Naive B cell (primary cell): ENCODE data around the gene RAD18. TPM values are rescaled to one million over a fixed set of nuclear protein-coding genes. Genes with fewer than 3 reads are reported as not detected.

ENCODE experiments used
- ATAC-seq, 2 donors: fragments of 150-1000 bp; cut with Tn5 transposase; 2 replicates each; pipeline ENCODE4 v1.10.0; 2021; ENCODE audit warnings: low read depth in 2 of 2, mild to moderate bottlenecking in 2 of 2, moderate library complexity in 2 of 2
- DNase-seq: peaks from one replicate; pipeline ENCODE4 v3.0.0; 2022
- H3K27ac Mint-ChIP-seq, 6 donors: one replicate each; pipeline ENCODE4 v1.8.0; 2020 to 2022; ENCODE audit warnings: mild to moderate bottlenecking in 6 of 6, mixed read lengths in 6 of 6, moderate library complexity in 5 of 6, inconsistent platforms in 2 of 6
- H3K27me3 Mint-ChIP-seq, 3 donors: one replicate each; pipeline ENCODE4 v1.8.0; 2021 to 2022; ENCODE audit warnings: mixed read lengths in 3 of 3, mild to moderate bottlenecking in 1 of 3
- H3K36me3 Mint-ChIP-seq, 2 donors: one replicate each; pipeline ENCODE4 v1.8.0; 2020 to 2022; ENCODE audit warnings: mixed read lengths in 2 of 2, inconsistent platforms in 1 of 2, mild to moderate bottlenecking in 1 of 2
- H3K4me1 Mint-ChIP-seq, 3 donors: one replicate each; pipeline ENCODE4 v1.8.0; 2020 to 2022; ENCODE audit warnings: mixed read lengths in 3 of 3, inconsistent platforms in 1 of 3, mild to moderate bottlenecking in 1 of 3, moderate library complexity in 1 of 3
- H3K4me3 Mint-ChIP-seq, 8 donors: one replicate each; pipeline ENCODE4 v1.8.0; 2020 to 2022; ENCODE audit warnings: mild to moderate bottlenecking in 8 of 8, mixed read lengths in 8 of 8, moderate library complexity in 8 of 8, inconsistent platforms in 2 of 8
- H3K9me3 Mint-ChIP-seq, 7 donors: one replicate each; pipeline ENCODE4 v1.8.0; 2020 to 2022; ENCODE audit warnings: mixed read lengths in 7 of 7, mild to moderate bottlenecking in 5 of 7, inconsistent platforms in 2 of 7, moderate library complexity in 1 of 7
- polyA plus RNA-seq, 6 donors: library from polyadenylated mRNA; unstranded; fragments of 300-500 nt; fragmentation: Illumina TruSeq; gene quantifications; one replicate each; pipeline ENCODE4 v1.2.3, GENCODE V29; 2021; ENCODE audit warnings: low read depth in 6 of 6

RAD18 gene
- polyA plus RNA-seq, 6 donors from 2014 or later, result 13.5 to 20.9 (median 19.0) TPM

DNA sequence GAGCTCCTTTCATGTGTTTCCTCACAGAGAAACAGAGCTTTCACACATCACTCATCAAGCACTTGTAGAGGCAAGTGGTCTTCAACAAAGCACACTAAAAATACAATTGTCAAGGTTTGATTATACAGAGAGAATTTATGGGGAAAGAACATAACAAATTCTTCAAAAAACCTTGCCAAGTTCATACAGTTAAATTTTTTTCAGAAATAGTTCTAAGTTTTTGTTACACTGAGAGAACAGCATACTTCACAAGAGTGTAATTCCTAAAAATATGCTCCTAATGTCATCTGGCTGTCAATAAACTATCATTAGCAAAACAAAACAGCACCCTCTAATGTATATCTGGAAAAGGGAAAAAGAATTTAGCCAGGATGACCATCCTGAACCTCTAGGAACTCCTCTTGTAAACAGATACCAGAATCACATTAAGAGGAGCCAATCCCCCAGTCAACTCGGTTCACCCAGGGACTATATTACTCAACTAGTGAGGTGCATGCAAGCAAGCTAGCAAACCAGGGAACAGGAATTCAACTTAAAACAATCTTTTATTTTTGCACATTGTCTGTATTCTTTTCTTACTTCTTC, 63.3 kb downstream of the RAD18 start:
- DNase-seq (no peak), ATAC-seq (no peak)
- no peak overlapping the region for H3K4me3 Mint-ChIP-seq
- no peaks in the 10 kb centered on the region for H3K27me3 Mint-ChIP-seq
- no peaks in the 10 kb centered on the region for H3K9me3 Mint-ChIP-seq
- H3K4me1 Mint-ChIP-seq, result no peaks in the 10 kb centered on the region
- no peak overlapping the region for H3K27ac Mint-ChIP-seq
- H3K36me3 Mint-ChIP-seq, result peaks cover 19 to 23% of the 10 kb centered on the region in 2 donors

DNA sequence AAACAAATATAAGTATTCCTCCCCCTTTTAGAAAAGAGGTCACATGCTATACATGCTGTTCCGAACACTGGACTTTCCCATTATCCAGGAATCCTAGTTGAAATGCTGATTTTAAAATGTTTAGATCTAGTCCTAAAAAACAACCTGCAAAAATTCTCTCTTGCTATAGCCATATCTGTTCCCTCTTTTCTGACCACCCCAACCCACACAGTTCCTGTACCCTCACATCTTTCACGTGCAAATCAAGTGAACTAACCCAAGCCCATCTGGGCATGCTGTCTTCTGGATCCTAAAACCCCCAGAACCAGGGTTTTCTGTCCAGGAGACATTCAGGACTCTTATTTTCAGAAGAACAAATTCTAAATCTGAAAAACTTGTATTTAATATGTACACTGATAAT, 67.4 kb downstream of the RAD18 start:
- ATAC-seq, result no peak
- Mint-ChIP-seq H3K4me1 (no peaks in the 10 kb centered on the region), H3K36me3 (peaks cover 19 to 23% of the 10 kb centered on the region in 2 donors), H3K9me3 (no peaks in the 10 kb centered on the region), H3K4me3 (no peak overlapping the region), H3K27ac (peak overlapping the region in 1 of 6 donors; percentile 51), H3K27me3 (no peaks in the 10 kb centered on the region)
- no peak for DNase-seq

- no peaks in the 10 kb centered on the region for H3K27me3 Mint-ChIP-seq
- no peak overlapping the region for H3K4me3 Mint-ChIP-seq
- no peaks in the 10 kb centered on the region for H3K9me3 Mint-ChIP-seq
- no peak for ATAC-seq
- DNase-seq, result no peak
- H3K27ac Mint-ChIP-seq, result peak overlapping the region in 1 of 6 donors; percentile 21
- H3K4me1 Mint-ChIP-seq, result no peaks in the 10 kb centered on the region
- peaks cover 32 to 33% of the 10 kb centered on the region in 2 donors for H3K36me3 Mint-ChIP-seq
These were observed 70.3 kb downstream of the RAD18 start for GRCh38 chr3:8893001-8893400.

- no peaks in the 10 kb centered on the region for H3K27me3 Mint-ChIP-seq
- H3K4me3 Mint-ChIP-seq, result no peak overlapping the region
- H3K4me1 Mint-ChIP-seq, result no peaks in the 10 kb centered on the region
- no peak for ATAC-seq
- H3K9me3 Mint-ChIP-seq, result no peaks in the 10 kb centered on the region
- DNase-seq, result no peak
- H3K36me3 Mint-ChIP-seq, result peaks cover 34% of the 10 kb centered on the region in 2 donors
- peak overlapping the region in 1 of 6 donors; percentile 46 for H3K27ac Mint-ChIP-seq
These were observed 71.5 kb downstream of the RAD18 start for GRCh38 chr3:8891774-8892173.

GRCh38 chr3:8891303-8891702, 72.0 kb downstream of the RAD18 start:
- Mint-ChIP-seq H3K27me3 (no peaks in the 10 kb centered on the region), H3K4me1 (no peaks in the 10 kb centered on the region), H3K27ac (peak overlapping the region in 1 of 6 donors; percentile 46), H3K4me3 (no peak overlapping the region), H3K9me3 (no peaks in the 10 kb centered on the region), H3K36me3 (peaks cover 30 to 39% of the 10 kb centered on the region in 2 donors)
- DNase-seq, result no peak
- no peak for ATAC-seq

DNA sequence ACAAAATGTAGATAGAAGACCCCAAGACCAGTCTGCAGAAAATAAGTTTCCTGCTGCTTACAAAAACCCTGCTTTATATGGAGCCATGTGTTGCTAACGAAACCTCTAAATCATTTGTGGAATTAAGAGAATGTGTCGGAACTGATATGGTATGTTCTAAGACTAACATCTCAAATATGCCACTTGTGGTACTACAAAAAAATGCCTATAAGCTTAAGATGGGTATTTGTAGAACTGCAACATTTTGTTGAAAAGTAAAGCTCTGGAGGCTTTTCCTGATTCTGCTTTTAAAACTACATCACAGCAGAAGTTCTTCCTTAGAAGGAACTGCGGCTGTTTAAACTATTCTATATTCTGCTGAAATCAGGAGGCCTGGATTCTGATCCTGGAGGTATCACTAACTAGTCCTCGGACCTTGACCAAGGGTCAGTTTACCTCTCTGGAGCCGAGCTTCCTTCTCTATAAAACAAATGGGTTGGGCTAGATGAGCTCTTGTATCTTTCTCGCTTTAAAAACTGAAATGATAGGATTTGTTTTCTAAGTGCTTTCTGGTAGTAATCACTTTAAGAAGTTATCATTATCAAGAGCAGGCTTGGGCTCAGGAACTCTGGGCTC, 74.9 kb downstream of the RAD18 start:
- DNase-seq, result no peak
- no peak for ATAC-seq
- no peaks in the 10 kb centered on the region for H3K9me3 Mint-ChIP-seq
- H3K27me3 Mint-ChIP-seq, result no peaks in the 10 kb centered on the region
- no peak overlapping the region for H3K4me3 Mint-ChIP-seq
- peaks cover 27 to 55% of the 10 kb centered on the region in 2 donors for H3K36me3 Mint-ChIP-seq
- no peaks in the 10 kb centered on the region for H3K4me1 Mint-ChIP-seq
- H3K27ac Mint-ChIP-seq, result no peak overlapping the region

DNA sequence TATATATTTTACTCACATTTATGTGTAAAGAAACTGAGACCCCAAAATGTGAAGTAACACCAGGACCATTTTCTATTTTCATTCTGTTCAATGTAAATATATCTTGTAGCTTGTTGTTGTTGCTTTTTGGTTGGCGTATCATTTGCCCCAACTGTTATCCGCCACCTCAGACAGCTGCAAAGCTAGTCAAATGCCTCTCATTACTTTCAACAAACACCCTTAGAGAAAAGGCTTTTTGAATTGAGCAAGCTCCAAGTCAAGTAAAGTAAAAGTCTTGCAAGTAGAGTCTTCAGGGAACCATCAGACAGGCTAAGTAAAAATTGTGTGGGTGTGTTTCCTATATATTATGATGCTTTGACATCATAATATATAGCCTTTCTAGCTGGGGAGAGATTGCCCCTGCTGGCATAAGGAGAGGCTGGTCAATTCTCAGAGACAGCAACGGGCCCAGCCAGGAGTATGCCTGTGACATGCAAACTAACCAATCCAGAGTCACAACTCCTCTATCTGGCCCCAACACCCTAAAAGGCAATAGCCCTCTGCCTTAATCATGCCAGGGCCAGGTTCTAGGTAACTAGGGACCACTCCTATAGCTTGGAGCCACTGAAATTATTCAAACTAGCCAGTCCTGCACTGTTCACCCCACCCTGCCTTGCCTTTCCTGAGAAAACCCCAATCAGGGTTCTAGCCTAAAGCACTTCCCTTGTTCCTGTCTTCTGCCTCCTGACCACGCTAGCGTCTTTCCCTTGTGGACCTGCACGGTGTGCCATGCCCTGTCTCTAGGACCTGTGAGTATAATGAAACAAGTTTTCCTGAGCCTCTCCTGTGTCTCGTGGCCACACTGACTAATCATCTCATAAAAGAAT, 75.6 kb downstream of the RAD18 start:
- no peak for ATAC-seq
- H3K27ac Mint-ChIP-seq, result no peak overlapping the region
- no peaks in the 10 kb centered on the region for H3K4me1 Mint-ChIP-seq
- H3K36me3 Mint-ChIP-seq, result peaks cover 27 to 52% of the 10 kb centered on the region in 2 donors
- no peaks in the 10 kb centered on the region for H3K27me3 Mint-ChIP-seq
- H3K4me3 Mint-ChIP-seq, result no peak overlapping the region
- no peaks in the 10 kb centered on the region for H3K9me3 Mint-ChIP-seq
- no peak for DNase-seq

- no peak for ATAC-seq
- H3K27me3 Mint-ChIP-seq, result no peaks in the 10 kb centered on the region
- no peak for DNase-seq
- H3K4me1 Mint-ChIP-seq, result no peaks in the 10 kb centered on the region
- H3K4me3 Mint-ChIP-seq, result no peak overlapping the region
- H3K27ac Mint-ChIP-seq, result no peak overlapping the region
- peaks cover 27 to 52% of the 10 kb centered on the region in 2 donors for H3K36me3 Mint-ChIP-seq
- no peaks in the 10 kb centered on the region for H3K9me3 Mint-ChIP-seq
These were observed 76.7 kb downstream of the RAD18 start for GRCh38 chr3:8886546-8886945.

DNA sequence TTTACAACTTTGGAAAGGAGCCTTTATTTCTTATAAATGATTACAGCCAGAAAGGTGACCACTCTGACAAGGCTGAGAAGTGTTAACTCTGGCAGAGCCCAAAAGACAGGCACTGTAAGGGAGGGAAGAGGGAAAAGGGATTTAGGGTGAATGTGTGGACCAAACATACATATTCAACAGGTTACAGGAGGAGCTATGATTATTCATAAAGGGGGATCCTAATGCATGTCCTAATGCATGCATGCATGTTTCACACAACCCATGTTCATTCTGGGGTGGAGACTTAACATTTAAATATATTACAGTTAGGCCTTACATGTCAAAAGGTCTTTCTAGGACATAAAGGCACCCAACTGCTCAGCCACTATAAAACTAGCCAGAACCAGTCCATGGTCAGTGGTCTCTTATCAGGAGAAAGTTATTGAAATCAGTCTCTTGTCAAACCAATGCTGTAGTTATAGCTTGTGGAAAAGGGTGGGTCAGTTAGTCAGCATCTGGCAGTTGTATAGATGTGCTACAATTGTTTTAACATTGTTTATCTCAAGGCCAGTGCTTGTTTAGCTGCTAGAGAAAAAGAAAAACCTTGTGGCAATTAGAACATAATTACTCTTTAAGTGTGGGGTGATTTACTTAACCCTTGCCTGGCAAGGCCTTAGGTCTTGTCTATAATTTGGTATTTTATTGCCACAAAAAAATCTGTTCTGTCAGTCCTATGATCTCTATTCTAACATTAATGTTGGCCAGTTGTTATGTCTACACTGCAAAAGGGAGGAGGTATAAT, 77.5 kb downstream of the RAD18 start:
- Mint-ChIP-seq H3K36me3 (peaks cover 27 to 49% of the 10 kb centered on the region in 2 donors), H3K9me3 (no peaks in the 10 kb centered on the region), H3K4me3 (no peak overlapping the region), H3K27ac (peak overlapping the region in 1 of 6 donors; percentile 28), H3K27me3 (no peaks in the 10 kb centered on the region), H3K4me1 (no peaks in the 10 kb centered on the region)
- DNase-seq, result no peak
- no peak for ATAC-seq

GRCh38 chr3:8884630-8885290, 78.5 kb downstream of the RAD18 start:
- no peak for ATAC-seq
- Mint-ChIP-seq H3K4me3 (no peak overlapping the region), H3K9me3 (no peaks in the 10 kb centered on the region), H3K4me1 (no peaks in the 10 kb centered on the region), H3K27ac (peak overlapping the region in 2 of 6 donors; percentile 10 to 78), H3K36me3 (peaks cover 26 to 44% of the 10 kb centered on the region in 2 donors), H3K27me3 (no peaks in the 10 kb centered on the region)
- DNase-seq, result no peak

DNA sequence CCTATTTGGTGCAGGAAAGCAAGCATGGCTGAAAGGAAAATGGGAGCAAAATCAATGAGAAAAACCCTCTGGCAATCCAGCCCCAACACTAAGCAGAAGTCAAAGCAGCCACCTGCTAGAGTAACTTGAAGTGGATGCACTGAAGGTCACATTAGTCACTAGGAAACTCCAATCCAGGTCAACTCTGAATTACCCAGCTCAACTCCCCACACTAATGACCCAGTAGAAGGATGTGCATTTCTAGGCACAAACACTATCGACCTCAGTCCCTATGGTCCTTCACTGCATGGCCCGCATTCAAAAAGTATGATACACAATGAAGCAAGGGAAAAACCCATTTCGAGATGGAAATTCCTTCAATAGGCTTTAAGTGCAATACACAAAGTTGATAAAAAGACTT, 80.6 kb downstream of the RAD18 start:
- Mint-ChIP-seq H3K27ac (no peak overlapping the region), H3K9me3 (no peaks in the 10 kb centered on the region), H3K27me3 (no peaks in the 10 kb centered on the region), H3K4me3 (no peak overlapping the region), H3K4me1 (no peaks in the 10 kb centered on the region), H3K36me3 (peaks cover 7 to 28% of the 10 kb centered on the region in 2 donors)
- DNase-seq (no peak), ATAC-seq (no peak)

DNA sequence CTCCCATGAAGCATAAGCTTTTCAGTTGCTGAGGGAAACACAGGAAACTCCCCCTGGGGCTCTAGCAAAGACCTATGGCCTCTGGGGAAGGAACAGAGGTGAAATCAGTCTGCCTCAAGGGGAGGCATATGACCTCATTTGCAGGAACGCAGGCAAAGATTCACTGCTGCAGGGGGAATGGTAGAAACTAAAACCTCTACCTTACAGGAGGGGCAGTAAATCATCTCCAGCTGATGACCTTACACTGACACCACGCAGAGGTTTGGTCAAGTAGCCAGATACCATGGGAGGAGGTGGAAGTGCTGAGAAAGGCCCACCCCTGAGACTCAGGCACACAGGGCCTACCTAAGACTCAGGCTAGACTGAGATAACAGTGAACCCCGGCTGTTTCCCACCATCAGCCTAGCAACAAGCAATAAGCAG, 81.1 kb downstream of the RAD18 start:
- ATAC-seq (no peak), DNase-seq (no peak)
- Mint-ChIP-seq H3K27me3 (no peaks in the 10 kb centered on the region), H3K4me3 (no peak overlapping the region), H3K27ac (peak overlapping the region in 1 of 6 donors; percentile 76), H3K4me1 (no peaks in the 10 kb centered on the region), H3K36me3 (peaks cover 7 to 28% of the 10 kb centered on the region in 2 donors), H3K9me3 (no peaks in the 10 kb centered on the region)
